ENCODE results near the gene SDHB. TPM values are rescaled to one million over a fixed set of nuclear protein-coding genes. Genes with fewer than 3 reads are reported as not detected.
A peak's percentile ranks its signal among the peaks of the same experiment; 100 is the strongest.

The SDHB gene
- total RNA-seq, 1 donor from 2014 or later = 79.8 TPM

- DNase-seq = no peak
- intact Hi-C loops (cut with DNase I) = no loop called here
- TF ChIP-seq, protein P1, sequence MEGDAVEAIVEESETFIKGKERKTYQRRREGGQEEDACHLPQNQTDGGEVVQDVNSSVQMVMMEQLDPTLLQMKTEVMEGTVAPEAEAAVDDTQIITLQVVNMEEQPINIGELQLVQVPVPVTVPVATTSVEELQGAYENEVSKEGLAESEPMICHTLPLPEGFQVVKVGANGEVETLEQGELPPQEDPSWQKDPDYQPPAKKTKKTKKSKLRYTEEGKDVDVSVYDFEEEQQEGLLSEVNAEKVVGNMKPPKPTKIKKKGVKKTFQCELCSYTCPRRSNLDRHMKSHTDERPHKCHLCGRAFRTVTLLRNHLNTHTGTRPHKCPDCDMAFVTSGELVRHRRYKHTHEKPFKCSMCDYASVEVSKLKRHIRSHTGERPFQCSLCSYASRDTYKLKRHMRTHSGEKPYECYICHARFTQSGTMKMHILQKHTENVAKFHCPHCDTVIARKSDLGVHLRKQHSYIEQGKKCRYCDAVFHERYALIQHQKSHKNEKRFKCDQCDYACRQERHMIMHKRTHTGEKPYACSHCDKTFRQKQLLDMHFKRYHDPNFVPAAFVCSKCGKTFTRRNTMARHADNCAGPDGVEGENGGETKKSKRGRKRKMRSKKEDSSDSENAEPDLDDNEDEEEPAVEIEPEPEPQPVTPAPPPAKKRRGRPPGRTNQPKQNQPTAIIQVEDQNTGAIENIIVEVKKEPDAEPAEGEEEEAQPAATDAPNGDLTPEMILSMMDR (IDR thresholded peaks at IDR 0.05) = no peak
- Histone ChIP-seq H3K36me3 (peaks cover 52% of the 10 kb centered on the region), H3K4me3 (no peak overlapping the region), H3K27me3 (ENCODE audit: low read depth) (peaks cover under 1% of the 10 kb centered on the region), H3K4me1 (no peaks in the 10 kb centered on the region), H3K9me3 (no peaks in the 10 kb centered on the region), H3K27ac (no peak overlapping the region)
- no peak for ATAC-seq
Observed at GRCh38 chr1:16986113-16986512, 67.7 kb downstream of the SDHB start.

GRCh38 chr1:16984717-16985116 is 69.1 kb downstream of the SDHB start:
- TF ChIP-seq, protein P1 (IDR thresholded peaks at IDR 0.05) = no peak
- Histone ChIP-seq H3K4me3 (no peak overlapping the region), H3K27ac (peak overlapping the region; percentile 31), H3K27me3 (ENCODE audit: low read depth) (peaks cover 10% of the 10 kb centered on the region), H3K9me3 (no peaks in the 10 kb centered on the region), H3K36me3 (peaks cover 39% of the 10 kb centered on the region), H3K4me1 (peaks cover 10% of the 10 kb centered on the region)
- ATAC-seq = peak; percentile 35 to 49
- peak; percentile 59 for DNase-seq
- intact Hi-C loops (cut with DNase I) = no loop called here

DNA sequence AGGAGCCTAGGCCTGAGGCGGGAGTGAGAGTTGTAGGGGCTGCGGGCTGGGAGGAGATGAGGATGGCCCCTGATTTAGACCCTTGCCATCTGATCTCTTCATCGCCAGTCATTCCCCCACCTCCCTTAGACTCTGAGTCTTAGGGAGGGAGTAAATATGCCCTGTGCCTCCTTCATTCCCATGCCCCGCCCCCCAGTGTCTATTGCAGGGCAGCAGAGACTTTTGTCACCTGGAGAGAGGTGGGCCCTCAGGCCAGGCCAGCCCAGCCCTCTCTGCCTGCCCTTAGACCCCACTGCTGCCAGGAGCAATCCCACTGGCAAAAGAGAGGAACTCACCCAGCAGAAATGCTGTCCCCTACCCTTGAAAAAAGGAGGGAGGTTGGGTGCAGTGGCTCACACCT is 70.2 kb downstream of the SDHB start:
- Histone ChIP-seq H3K27ac (no peak overlapping the region), H3K9me3 (no peaks in the 10 kb centered on the region), H3K36me3 (peaks cover 31% of the 10 kb centered on the region), H3K4me3 (no peak overlapping the region), H3K27me3 (ENCODE audit: low read depth) (peaks cover 14% of the 10 kb centered on the region), H3K4me1 (peaks cover 17% of the 10 kb centered on the region)
- DNase-seq = no peak
- TF ChIP-seq, protein P1 (IDR thresholded peaks at IDR 0.05) = no peak
- intact Hi-C loops (cut with DNase I) = no loop called here
- ATAC-seq = no peak

GRCh38 chr1:16982902-16983301 is 70.9 kb downstream of the SDHB start:
- no peak for ATAC-seq
- peaks cover 25% of the 10 kb centered on the region for H3K36me3 ChIP-seq
- TF ChIP-seq, protein P1 (IDR thresholded peaks at IDR 0.05) = no peak

DNA sequence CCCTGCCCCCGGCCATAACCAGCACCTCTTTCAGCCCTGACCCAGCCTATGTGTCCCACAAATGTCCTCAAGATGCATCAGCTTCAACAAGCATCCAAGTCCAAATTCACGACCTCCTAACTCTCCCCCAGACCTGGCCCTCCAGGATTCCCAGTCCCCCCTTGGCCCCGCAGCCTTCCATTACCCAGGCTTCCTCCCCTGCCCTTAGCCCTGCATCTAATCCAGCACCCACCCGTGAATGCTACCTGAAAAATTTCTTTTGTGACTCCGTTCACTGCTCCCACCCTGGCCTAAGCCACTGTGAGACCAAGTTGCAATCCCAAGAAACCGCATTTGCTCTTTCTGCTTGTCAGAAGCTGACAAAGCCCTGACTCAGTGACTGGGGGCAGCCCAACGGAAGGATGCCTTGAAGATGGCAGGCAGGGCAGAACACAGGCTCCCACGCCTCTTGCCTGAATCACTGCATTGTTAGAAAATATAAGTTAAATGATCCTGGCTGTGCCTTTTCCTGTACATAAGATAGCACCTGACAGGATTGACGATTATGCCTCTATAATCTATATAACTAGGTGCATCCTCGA is 72.5 kb downstream of the SDHB start:
- H3K27ac ChIP-seq = no peak overlapping the region
- intact Hi-C loops (cut with DNase I) = no loop called here

More at GRCh38 chr1:16982902-16983301, 70.9 kb downstream of the SDHB start:
- intact Hi-C loops (cut with DNase I) = no loop called here
- Histone ChIP-seq H3K4me1 (peaks cover 17% of the 10 kb centered on the region), H3K4me3 (no peak overlapping the region), H3K9me3 (no peaks in the 10 kb centered on the region), H3K27me3 (ENCODE audit: low read depth) (peaks cover 14% of the 10 kb centered on the region), H3K27ac (no peak overlapping the region)
- DNase-seq = no peak

More for the DNA sequence above, 72.5 kb downstream of the SDHB start:
- peaks cover 17% of the 10 kb centered on the region for H3K4me1 ChIP-seq
- DNase-seq (no peak), ATAC-seq (no peak)
- peaks cover 10% of the 10 kb centered on the region for H3K36me3 ChIP-seq
- H3K27me3 ChIP-seq (ENCODE audit: low read depth) = peaks cover 14% of the 10 kb centered on the region
- no peak overlapping the region for H3K4me3 ChIP-seq
- H3K9me3 ChIP-seq = no peaks in the 10 kb centered on the region
- TF ChIP-seq, protein P1 (IDR thresholded peaks at IDR 0.05) = no peak

All from lower lobe of right lung (tissue), 2 donors.